IPS-15b (cell line): ENCODE data around the gene UBTD1.
"Not testable (repeated sequence)": the region's sequence is repeated elsewhere in the genome, so short reads cannot be mapped to it uniquely, and the experiment has no call there.

Source experiments
- H3K27me3 ChIP-seq: one replicate; pipeline ENCODE4 v1.6.1; 2013; ENCODE audit warnings: low read length; ENCODE audit not compliant: control insufficient read depth, insufficient read depth
- H3K36me3 ChIP-seq: one replicate; pipeline ENCODE4 v1.6.1; 2013; ENCODE audit warnings: low read length; ENCODE audit not compliant: control insufficient read depth, insufficient read depth
- H3K4me1 ChIP-seq: one replicate; pipeline ENCODE4 v1.6.1; 2013; ENCODE audit warnings: mild to moderate bottlenecking, low read length; ENCODE audit not compliant: control insufficient read depth, insufficient read depth
- H3K4me3 ChIP-seq: one replicate; pipeline ENCODE4 v1.5.1; 2013; ENCODE audit warnings: low read depth, low read length
- H3K9ac ChIP-seq: one replicate; pipeline ENCODE4 v1.6.1; 2013; ENCODE audit warnings: low read depth, mild to moderate bottlenecking, low read length
- H3K9me3 ChIP-seq: one replicate; pipeline ENCODE4 v1.6.1; 2013; ENCODE audit warnings: mild to moderate bottlenecking, low read length; ENCODE audit not compliant: control insufficient read depth, insufficient read depth

The UBTD1 gene

DNA sequence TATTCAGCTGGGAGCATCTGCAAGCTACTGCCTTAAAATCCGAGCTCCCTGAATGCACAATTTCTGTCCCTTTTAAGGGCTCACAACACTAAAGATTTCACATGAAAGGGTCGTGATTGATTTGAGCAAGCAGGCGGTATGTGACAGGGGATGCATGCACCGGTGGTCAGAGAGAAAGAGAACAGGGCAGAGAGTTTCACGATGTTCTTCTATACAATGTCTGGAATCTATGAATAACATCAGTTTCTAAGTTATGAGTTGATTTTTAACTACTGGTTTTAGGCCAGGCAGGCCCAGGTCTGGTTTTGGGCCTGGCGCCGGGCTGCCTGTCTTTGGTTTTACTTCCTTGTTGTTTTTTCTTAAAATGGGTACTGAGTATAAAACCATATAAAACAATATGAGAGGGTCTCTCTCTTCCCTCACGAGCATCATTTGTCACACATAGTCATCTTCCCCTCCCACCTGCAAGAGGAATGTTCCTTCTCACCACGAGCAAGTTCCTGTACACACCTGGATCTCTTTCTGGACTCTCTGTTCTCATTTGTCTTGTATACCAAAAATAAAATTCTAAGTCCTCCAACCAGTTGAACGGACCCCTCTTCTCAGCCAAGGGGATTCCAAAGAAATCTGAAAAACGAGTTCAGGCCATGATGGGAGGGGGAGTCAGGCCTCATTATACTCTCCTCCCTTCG is 62.8 kb downstream of the UBTD1 start:
- H3K36me3 ChIP-seq, H3K9me3 ChIP-seq, H3K4me1 ChIP-seq, H3K9ac ChIP-seq, H3K27me3 ChIP-seq, H3K4me3 ChIP-seq: not testable (repeated sequence)

GRCh38 chr10:97562329-97562728 is 63.6 kb downstream of the UBTD1 start:
- H3K4me1 ChIP-seq, H3K4me3 ChIP-seq, H3K9me3 ChIP-seq, H3K27me3 ChIP-seq, H3K9ac ChIP-seq, H3K36me3 ChIP-seq: not testable (repeated sequence)

- no peaks in the 10 kb centered on the region for H3K9me3 ChIP-seq
- no peak overlapping the region for H3K4me3 ChIP-seq
- H3K9ac ChIP-seq: no peak overlapping the region
- no peaks in the 10 kb centered on the region for H3K36me3 ChIP-seq
- no peaks in the 10 kb centered on the region for H3K4me1 ChIP-seq
- H3K27me3 ChIP-seq: no peaks in the 10 kb centered on the region
Observed at GRCh38 chr10:97563337-97563736, 64.6 kb downstream of the UBTD1 start.

GRCh38 chr10:97564776-97565175 is 66.1 kb downstream of the UBTD1 start:
- Histone ChIP-seq H3K36me3 (no peaks in the 10 kb centered on the region), H3K9ac (no peak overlapping the region), H3K4me3 (no peak overlapping the region), H3K27me3 (no peaks in the 10 kb centered on the region), H3K4me1 (no peaks in the 10 kb centered on the region), H3K9me3 (no peaks in the 10 kb centered on the region)

- H3K4me3 ChIP-seq: no peak overlapping the region
- no peaks in the 10 kb centered on the region for H3K4me1 ChIP-seq
- H3K27me3 ChIP-seq: no peaks in the 10 kb centered on the region
- H3K36me3 ChIP-seq: peaks cover 4% of the 10 kb centered on the region
- H3K9me3 ChIP-seq: no peaks in the 10 kb centered on the region
- H3K9ac ChIP-seq: no peak overlapping the region
Observed at GRCh38 chr10:97566336-97566996, 67.7 kb downstream of the UBTD1 start.

DNA sequence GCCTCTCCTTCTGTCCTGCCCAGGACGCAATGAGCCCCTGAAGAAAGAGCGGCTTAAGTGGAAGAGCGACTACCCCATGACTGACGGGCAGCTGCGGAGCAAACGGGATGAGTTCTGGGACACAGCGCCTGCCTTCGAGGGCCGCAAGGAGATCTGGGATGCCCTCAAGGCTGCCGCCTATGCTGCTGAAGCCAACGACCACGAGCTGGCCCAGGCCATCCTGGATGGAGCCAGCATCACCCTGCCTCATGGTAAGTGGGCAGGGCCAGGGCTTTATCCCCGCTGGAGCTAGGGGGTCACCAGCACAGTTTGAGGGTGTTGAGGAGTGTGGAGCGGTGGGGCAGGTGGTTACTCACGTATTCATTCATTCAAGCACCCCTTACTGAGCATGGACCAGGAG is 69.2 kb downstream of the UBTD1 start:
- Histone ChIP-seq H3K9me3 (no peaks in the 10 kb centered on the region), H3K27me3 (no peaks in the 10 kb centered on the region), H3K4me1 (no peaks in the 10 kb centered on the region), H3K9ac (no peak overlapping the region), H3K4me3 (no peak overlapping the region), H3K36me3 (peaks cover 4% of the 10 kb centered on the region)

DNA sequence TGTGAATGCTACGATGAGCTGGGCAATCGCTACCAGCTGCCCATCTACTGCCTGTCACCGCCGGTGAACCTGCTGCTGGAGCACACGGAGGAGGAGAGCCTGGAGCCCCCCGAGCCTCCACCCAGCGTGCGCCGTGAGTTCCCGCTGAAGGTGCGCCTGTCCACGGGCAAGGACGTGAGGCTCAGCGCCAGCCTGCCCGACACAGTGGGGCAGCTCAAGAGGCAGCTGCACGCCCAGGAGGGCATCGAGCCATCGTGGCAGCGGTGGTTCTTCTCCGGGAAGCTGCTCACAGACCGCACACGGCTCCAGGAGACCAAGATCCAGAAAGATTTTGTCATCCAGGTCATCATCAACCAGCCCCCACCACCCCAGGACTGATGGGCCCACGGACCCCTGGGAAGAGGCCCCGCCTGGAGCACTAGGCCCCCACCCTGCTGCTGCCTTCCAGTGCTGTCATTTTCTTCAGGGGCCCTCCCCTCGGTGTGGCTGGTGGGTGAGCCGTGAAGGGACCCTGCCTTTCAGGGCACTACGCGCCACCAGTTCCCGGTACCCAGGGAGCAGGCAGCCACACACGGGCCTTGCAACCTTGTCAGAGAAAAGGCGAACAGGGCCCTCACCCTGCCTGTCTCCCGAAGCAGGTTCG is 71.5 kb downstream of the UBTD1 start:
- H3K9me3 ChIP-seq: no peaks in the 10 kb centered on the region
- H3K27me3 ChIP-seq: no peaks in the 10 kb centered on the region
- H3K9ac ChIP-seq: no peak overlapping the region
- H3K4me1 ChIP-seq: no peaks in the 10 kb centered on the region
- H3K4me3 ChIP-seq: no peak overlapping the region
- H3K36me3 ChIP-seq: peaks cover 4% of the 10 kb centered on the region

- Histone ChIP-seq H3K4me1 (no peaks in the 10 kb centered on the region), H3K4me3 (no peak overlapping the region), H3K27me3 (no peaks in the 10 kb centered on the region), H3K9ac (no peak overlapping the region), H3K9me3 (no peaks in the 10 kb centered on the region), H3K36me3 (peaks cover 4% of the 10 kb centered on the region)
Observed at GRCh38 chr10:97570789-97571471, 72.2 kb downstream of the UBTD1 start.

DNA sequence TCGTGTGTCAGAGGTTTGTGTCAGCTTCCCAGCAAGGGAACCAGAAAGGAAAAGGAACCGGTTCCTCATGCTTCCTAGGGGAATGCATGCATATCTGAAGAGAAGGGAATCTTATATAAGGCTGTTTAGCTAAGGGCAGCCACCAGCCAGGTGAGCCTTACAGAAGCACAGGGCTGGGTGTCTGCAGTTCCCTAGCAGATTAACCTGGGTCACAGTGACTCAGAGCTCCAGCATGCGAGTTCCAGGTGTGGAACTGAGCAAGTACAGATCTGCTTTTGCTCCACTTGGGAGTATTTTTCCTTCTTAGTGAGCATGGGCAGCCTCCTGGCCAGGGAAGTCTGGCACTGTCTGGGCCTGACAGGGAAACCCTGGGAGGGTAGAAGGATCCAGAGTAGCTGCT is 72.9 kb downstream of the UBTD1 start:
- Histone ChIP-seq H3K4me1 (no peaks in the 10 kb centered on the region), H3K36me3 (peaks cover 4% of the 10 kb centered on the region)

DNA sequence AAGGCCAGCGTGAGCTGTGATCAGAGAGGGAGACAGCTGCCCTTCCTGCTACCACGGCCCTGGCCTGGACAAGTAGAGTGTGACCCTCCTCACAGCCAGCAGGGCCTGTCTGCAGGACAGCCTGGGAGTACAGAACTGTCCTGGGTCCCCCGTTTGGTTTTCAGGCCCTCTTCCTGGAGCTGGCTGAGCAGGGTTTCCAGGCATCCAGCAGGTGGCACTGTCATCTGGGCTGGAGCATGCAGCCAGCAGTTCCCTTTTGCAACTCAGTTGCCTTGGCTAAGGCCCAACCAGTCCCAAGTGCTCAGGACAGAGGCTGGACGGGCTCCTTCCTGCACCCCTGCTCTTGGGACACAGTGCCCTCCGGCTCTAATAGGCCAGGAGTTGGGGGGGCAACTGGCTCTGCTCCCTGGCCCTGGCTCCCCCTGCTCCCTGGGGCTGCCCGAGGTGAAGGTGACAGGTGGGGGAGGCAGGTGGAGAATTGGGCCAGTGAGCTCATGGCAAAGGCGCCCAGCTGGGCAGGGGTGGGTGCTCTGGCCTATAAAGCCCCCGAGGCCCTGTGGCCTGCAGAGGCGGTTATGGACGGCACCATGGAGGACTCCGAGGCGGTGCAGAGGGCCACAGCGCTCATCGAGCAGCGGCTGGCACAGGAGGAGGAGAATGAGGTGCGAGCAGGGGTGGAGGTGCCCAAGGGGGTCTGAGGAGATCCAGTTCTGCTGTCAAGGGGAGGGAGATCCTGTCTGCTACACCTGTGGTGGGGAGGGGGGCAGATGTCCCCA is 73.7 kb downstream of the UBTD1 start, which contains the start of gene ANKRD2:
TSS of gene ANKRD2 (plus strand) at position 566 of the 776 bp plus-strand sequence. CDS start at position 576, 10 bp downstream.
- no peak within 1 kb of the TSS for H3K4me3 ChIP-seq
- H3K4me1 ChIP-seq: no peaks in the 10 kb centered on the region
- peaks cover 4% of the 10 kb centered on the region for H3K36me3 ChIP-seq
- H3K9me3 ChIP-seq: no peaks in the 10 kb centered on the region
- no peaks in the 10 kb centered on the region for H3K27me3 ChIP-seq
- H3K9ac ChIP-seq: peak within 1 kb of the TSS; percentile 60

More for the DNA sequence above, 72.9 kb downstream of the UBTD1 start:
- Histone ChIP-seq H3K9me3 (no peaks in the 10 kb centered on the region), H3K4me3 (no peak overlapping the region), H3K27me3 (no peaks in the 10 kb centered on the region), H3K9ac (peak overlapping the region; percentile 60)

DNA sequence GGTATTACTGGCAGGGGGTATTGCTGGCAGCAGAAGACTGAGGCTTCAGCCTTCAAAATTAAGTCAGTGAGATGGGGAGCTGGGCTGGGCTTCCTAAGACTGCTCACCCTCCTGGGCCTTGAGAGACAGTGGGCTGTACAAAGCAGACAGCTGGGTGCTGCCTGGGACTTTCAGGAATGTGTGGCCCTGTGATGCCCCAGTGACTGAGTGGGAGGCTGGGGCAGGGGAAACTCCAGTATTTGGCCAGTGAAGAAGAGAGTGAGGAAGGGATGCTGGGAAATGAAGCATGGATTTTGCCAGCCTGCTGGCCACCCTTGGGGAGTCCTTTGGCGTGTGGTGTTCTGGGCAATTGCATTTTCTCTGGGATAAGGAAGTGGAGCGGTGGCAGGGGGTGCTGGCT is 74.3 kb downstream of the UBTD1 start:
- Histone ChIP-seq H3K9me3 (no peaks in the 10 kb centered on the region), H3K9ac (no peak overlapping the region), H3K27me3 (no peaks in the 10 kb centered on the region), H3K4me3 (no peak overlapping the region), H3K36me3 (peaks cover 4% of the 10 kb centered on the region), H3K4me1 (no peaks in the 10 kb centered on the region)
